SH-SY5Y (cell line): ENCODE data around the gene PXYLP1.

ENCODE experiments used
- GATA2 ChIP-seq: IDR thresholded peaks from 2 replicates; pipeline ENCODE4 v1.6.1; 2011; ENCODE audit warnings: mild to moderate bottlenecking, low read depth, low read length
- GATA3 ChIP-seq: IDR thresholded peaks from 2 replicates; pipeline ENCODE4 v1.6.1; 2011; ENCODE audit warnings: low read depth, mild to moderate bottlenecking, low read length, moderate library complexity

DNA sequence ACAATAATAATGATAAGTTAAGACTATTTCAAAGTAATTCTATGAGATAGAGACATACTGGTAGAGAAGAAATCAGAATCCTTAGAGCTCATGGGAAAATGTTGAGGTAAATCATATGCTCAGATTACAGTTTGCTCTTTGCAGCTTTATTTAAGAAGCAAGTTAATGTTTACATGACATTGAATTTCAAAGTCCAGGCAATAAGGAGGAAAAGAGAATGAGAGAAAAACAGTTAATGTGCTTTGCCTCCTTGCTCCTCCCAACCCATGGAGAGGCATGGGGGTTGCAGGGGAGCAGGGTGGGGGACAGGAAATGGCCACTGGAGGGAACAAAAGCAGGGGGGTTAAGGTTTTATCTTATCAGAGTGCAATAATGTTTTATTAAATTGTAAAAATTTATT is 94.5 kb downstream of the PXYLP1 start:
- no peak for TF ChIP-seq GATA3
- no peak for TF ChIP-seq GATA2
